ENCODE measurements around the gene BNIPL. TPM values are rescaled to one million over a fixed set of nuclear protein-coding genes. Genes with fewer than 3 reads are reported as not detected.
A peak's percentile ranks its signal among the peaks of the same experiment; 100 is the strongest.

Gene BNIPL
- total RNA-seq, 4 donors from 2014 or later: 0.70 to 8.4 (median 3.6) TPM; not detected in 1

DNA sequence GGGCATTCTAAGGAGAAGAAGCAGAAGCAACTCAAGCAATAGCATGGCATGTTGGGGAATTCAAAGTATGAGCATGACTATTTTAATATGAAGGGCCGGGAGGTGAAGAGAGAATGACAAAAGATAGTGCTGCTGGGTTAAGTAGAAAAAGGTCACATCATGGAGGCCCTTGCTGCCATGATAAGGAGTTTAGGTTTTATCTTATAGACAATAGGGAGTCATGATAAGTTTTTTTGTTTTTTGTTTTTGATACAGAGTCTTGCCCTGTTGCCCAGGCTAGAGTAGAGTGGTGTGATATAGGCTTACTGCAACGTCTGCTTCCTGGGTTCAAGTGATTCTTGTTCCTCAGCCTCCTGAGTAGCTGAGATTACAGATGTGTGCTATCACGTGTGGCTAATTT, 3.1 kb downstream of the BNIPL start:
- no peaks in the 10 kb centered on the region for H3K4me1 ChIP-seq
- H3K27me3 ChIP-seq: no peaks in the 10 kb centered on the region
- H3K9me3 ChIP-seq: no peaks in the 10 kb centered on the region
- DNase-seq: no peak
- TF ChIP-seq CTCF (IDR thresholded peaks at IDR 0.05): no peak
- TF ChIP-seq POLR2A (IDR thresholded peaks at IDR 0.05): no peak
- H3K27ac ChIP-seq: no peak overlapping the region
- peaks cover 0 to 3% (median 0%) of the 10 kb centered on the region in 3 donors for H3K36me3 ChIP-seq
- H3K4me3 ChIP-seq: no peak overlapping the region

GRCh38 chr1:151043163-151043562, 6.8 kb downstream of the BNIPL start:
- no peak overlapping the region for H3K4me3 ChIP-seq
- H3K36me3 ChIP-seq: no peaks in the 10 kb centered on the region
- TF ChIP-seq CTCF (IDR thresholded peaks at IDR 0.05) (no peak), POLR2A (IDR thresholded peaks at IDR 0.05) (no peak)
- no peak for DNase-seq
- H3K4me1 ChIP-seq: peaks cover 0 to 7% (median 2%) of the 10 kb centered on the region in 4 donors
- no peak overlapping the region for H3K27ac ChIP-seq
- H3K9me3 ChIP-seq: no peaks in the 10 kb centered on the region
- H3K27me3 ChIP-seq: no peaks in the 10 kb centered on the region

- peak within 1 kb of the TSS; percentile 76 to 90 (median 82) for H3K27ac ChIP-seq
Observed at GRCh38 chr1:151047591-151047924, 11.2 kb downstream of the BNIPL start, which contains the start of gene C1orf56. Gene C1orf56, plus strand, starts transcription at chr1:151047751. Its CDS starts 97 bp downstream, at chr1:151047848.

DNA sequence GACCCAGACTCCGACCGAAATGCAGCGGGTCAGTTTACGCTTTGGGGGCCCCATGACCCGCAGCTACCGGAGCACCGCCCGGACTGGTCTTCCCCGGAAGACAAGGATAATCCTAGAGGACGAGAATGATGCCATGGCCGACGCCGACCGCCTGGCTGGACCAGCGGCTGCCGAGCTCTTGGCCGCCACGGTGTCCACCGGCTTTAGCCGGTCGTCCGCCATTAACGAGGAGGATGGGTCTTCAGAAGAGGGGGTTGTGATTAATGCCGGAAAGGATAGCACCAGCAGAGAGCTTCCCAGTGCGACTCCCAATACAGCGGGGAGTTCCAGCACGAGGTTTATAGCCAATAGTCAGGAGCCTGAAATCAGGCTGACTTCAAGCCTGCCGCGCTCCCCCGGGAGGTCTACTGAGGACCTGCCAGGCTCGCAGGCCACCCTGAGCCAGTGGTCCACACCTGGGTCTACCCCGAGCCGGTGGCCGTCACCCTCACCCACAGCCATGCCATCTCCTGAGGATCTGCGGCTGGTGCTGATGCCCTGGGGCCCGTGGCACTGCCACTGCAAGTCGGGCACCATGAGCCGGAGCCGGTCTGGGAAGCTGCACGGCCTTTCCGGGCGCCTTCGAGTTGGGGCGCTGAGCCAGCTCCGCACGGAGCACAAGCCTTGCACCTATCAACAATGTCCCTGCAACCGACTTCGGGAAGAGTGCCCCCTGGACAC, 11.7 kb downstream of the BNIPL start:
- H3K9me3 ChIP-seq: no peaks in the 10 kb centered on the region
- no peaks in the 10 kb centered on the region for H3K27me3 ChIP-seq
- DNase-seq: peak; percentile 76 to 84 (median 77)
- peak overlapping the region; percentile 46 to 74 (median 66) for H3K4me3 ChIP-seq
- TF ChIP-seq CTCF (IDR thresholded peaks at IDR 0.05) (peak in 5 of 6 experiments; percentile 25 to 50 (median 47)), POLR2A (IDR thresholded peaks at IDR 0.05) (peak in 1 of 2 donors; percentile 34)
- H3K27ac ChIP-seq: peak overlapping the region; percentile 76 to 90 (median 82)
- peaks cover 0 to 18% (median 2%) of the 10 kb centered on the region in 4 donors for H3K4me1 ChIP-seq
- peaks cover 0 to 17% (median 0%) of the 10 kb centered on the region in 3 donors for H3K36me3 ChIP-seq

More at GRCh38 chr1:151047591-151047924, 11.2 kb downstream of the BNIPL start, which contains the start of gene C1orf56:
- Histone ChIP-seq H3K4me3 (peak within 1 kb of the TSS; percentile 46 to 74 (median 66)), H3K36me3 (peaks cover 0 to 12% (median 0%) of the 10 kb centered on the region in 3 donors), H3K4me1 (peaks cover 0 to 18% (median 2%) of the 10 kb centered on the region in 4 donors), H3K9me3 (no peaks in the 10 kb centered on the region), H3K27me3 (no peaks in the 10 kb centered on the region)
- peak; percentile 68 to 86 (median 71) for DNase-seq
- TF ChIP-seq CTCF (IDR thresholded peaks at IDR 0.05) (peak in 1 of 6 experiments; percentile 2), POLR2A (IDR thresholded peaks at IDR 0.05) (peak in 1 of 2 donors; percentile 38)

DNA sequence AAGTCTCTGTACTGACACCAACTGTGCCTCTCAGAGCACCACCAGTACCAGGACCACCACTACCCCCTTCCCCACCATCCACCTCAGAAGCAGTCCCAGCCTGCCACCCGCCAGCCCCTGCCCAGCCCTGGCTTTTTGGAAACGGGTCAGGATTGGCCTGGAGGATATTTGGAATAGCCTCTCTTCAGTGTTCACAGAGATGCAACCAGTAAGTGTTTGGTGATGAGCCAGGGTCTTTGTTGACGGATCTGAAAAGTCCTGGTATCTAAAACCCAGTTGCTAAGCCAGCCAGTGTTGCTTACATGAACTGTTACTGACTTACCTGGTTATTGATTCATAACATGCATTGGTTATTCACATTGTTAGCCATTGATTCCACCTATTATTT, 12.3 kb downstream of the BNIPL start:
- DNase-seq: no peak
- peaks cover 0 to 18% (median 2%) of the 10 kb centered on the region in 4 donors for H3K4me1 ChIP-seq
- H3K27ac ChIP-seq: peak overlapping the region; percentile 76 to 90 (median 82)
- peaks cover 0 to 23% (median 0%) of the 10 kb centered on the region in 3 donors for H3K36me3 ChIP-seq
- peak overlapping the region; percentile 46 to 74 (median 66) for H3K4me3 ChIP-seq
- H3K9me3 ChIP-seq: no peaks in the 10 kb centered on the region
- TF ChIP-seq CTCF (IDR thresholded peaks at IDR 0.05) (peak in 1 of 6 experiments; percentile 52), POLR2A (IDR thresholded peaks at IDR 0.05) (no peak)
- H3K27me3 ChIP-seq: no peaks in the 10 kb centered on the region
